Activated CD8-positive, alpha-beta memory T cell treated with anti-CD3 and anti-CD28 coated beads, Interleukin-2, amount 50 U/mL, for 4 hours (primary cell): ENCODE results near the gene GATA6.
"Not testable (repeated sequence)": the region's sequence is repeated elsewhere in the genome, so short reads cannot be mapped to it uniquely, and the experiment has no call there.

ENCODE experiments used
- DNase-seq: peaks from one replicate; pipeline ENCODE4 v3.0.0-alpha.2; 2020

GATA6 gene

GRCh38 chr18:22211657-22212056, 42.3 kb downstream of the GATA6 start:
- no peak for DNase-seq

DNA sequence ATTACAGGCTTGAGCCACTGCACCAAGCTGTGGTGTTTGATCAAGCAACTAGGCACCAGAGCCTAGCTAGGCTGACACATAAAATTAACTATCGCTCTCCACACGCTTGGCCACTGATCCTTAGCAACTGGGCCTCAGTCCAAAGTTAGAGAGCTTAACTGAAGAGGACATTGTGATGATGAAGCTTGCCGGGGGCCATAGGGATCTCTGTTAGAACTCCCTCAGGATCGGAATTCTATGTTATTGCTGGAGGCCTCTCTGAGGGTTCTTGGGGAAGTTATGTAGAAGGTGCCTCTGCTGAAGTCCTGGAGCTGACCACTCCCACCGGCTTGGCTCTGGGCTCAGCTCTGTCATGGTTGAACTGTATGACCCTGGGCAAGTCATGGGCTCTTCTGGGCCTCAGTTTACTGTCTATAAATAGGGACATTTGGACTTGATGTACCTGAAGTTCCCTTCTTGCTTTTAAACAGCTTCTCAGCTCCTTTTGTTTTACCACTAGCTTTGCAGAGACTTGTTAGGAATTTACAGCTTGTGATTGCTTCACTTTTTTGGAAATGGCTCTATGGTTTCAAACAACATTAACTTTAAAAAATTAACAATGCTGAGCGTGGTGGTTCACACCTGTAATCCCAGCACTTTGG, 44.1 kb downstream of the GATA6 start:
- no peak for DNase-seq

- no peak for DNase-seq
These were observed 45.5 kb downstream of the GATA6 start for GRCh38 chr18:22214731-22215528.

DNA sequence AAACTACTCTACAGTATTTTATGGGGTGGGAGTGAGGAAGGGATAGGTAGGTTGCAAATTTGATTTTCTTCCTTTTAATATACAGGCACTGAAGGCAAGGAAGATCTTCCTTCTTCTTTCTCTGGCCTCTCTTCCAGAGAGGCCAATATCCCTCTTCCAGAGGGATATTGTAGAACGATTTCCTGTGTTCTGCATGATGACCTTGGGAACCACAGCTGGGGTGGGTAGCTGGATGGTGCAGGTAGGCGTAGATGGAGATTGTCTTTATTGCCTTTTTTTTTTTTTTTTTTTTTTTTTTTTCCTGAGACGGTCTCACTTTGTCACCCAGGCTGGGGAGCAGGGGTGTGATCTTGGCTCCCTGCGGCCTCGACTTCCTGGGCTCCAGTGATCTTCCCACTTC, 49.4 kb downstream of the GATA6 start:
- DNase-seq, result no peak

DNA sequence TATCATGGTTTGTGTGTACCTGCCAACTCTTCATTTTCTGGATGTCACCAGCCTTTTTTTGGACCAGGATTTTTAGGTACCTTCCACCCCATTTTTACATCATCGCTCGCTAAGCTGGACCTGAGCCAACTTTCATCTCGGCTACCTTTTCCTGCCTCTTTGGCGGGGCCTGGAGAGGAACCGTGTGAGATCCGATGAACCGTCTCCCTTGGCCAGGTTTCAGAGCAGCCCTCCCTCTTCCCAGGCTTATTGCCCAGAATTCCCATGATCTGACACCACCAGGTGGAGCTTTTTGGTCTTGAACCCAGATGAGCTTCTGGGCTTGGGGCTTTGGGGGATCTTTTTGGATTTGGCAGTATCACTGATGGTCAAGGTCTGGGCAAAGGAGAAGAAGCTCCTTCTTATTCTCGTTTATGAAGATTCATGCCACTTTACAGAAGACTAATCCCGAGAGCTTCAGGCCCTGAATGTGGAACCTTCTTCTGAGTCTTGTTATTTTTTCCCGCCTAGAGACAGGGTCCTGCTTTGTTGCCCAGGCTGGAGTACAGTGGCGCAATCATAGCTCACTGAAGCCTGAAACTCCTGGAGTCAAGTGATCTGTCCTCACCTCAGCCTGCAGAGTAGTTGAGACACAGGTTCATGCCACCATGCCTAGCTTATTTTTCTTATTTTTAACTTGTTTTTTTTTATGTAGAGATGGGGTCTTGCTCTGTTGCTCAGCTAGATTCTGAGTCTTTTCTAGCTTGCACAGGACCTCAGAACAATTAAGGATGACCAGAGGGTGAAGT, 50.4 kb downstream of the GATA6 start:
- no peak for DNase-seq

GRCh38 chr18:22220585-22220984, 51.2 kb downstream of the GATA6 start:
- not testable (repeated sequence) for DNase-seq

DNA sequence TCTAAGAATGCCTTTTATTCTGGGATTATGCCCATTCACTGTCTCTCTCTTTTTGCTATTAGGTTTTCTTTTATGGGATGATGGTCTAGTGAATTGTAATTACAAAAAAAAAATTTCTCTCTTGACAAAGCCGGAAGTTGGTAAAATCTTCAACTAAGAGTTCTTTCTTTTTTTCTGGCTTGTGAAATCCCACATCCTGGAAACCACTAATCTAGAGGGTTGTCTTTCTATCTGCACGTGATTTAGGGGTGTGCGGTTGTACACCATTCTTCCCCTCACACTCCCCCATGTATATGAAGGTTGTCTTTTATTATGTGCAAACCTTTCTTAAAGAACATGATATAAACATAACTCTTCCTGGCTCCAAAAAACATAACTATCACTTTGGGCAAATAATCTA, 52.0 kb downstream of the GATA6 start:
- no peak for DNase-seq

DNA sequence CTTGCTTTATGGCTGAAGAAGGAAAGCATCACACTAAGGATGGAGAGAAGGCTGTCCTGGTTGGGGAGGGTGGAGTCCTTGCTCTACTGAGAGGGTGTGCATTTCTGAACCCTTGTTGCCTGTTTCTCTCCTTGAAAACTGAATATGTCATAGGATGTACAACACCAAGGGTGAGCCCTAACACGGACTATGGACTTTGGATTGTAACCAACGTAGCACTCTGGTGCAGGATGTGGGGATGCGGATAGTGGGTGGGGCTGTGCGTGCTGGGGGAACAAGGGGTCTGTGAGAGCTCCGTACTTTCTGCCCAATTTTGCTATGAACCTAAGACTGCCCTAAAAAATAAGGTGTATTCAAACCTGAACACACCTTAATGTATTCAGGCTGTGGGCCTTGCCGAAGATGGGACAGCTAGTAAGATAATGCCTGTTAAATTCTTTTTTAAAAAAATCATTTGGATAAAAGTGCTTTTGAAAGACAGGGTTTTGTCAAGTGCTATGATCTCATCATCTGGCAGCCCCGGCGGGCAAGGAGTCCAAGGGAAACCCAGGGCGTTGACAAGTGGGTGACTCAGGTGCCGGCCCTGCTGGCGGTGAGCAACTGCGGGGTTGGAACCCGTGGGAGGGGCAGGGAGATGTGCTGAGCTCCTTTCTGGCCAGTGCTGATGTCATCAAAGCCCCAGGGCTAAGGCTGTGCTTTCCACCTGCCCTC, 54.0 kb downstream of the GATA6 start:
- DNase-seq, result peak; percentile 24

GRCh38 chr18:22223965-22224322, 54.6 kb downstream of the GATA6 start:
- no peak for DNase-seq

DNA sequence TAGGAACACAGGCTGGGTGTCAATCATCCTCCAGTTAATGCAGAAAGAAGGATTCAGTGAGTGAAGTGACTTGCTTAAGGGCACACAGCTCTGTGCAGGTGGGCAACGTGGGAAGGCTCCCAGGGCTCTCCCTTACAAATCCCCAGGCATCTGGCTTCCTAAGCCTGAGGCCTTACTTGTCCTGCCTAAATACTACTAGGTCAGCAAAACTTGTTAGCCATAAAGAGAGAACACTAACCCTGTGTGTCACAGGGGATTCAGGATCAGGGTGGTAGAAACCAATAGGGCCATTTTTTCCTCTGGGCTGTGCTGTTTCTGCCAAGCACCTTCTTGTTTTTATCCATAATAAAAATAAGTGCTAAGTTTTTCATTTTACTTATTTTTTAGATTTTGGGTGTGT, 55.0 kb downstream of the GATA6 start:
- DNase-seq, result no peak

DNA sequence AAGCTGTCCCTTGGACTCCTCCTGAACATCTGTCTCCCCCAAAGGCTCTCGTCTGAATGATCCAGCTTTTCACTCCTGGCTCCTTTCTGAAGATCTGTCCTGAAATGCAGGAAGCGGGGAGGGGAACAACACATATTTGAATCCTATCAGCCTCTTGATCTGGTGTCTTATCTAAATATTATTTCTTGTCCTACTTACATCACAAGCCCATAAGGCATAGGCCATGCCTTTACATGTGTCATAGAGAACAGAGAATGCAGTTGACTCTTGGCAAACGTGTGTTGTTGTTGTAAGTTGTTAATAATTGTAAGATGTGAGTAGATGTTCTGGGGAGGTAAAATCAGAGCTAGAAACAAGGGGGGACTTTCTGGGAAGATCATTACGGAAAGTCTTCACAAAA, 57.4 kb downstream of the GATA6 start:
- no peak for DNase-seq

- DNase-seq, result no peak
These were observed 59.6 kb downstream of the GATA6 start for GRCh38 chr18:22228976-22229375.

GRCh38 chr18:22229456-22230124, 60.2 kb downstream of the GATA6 start:
- DNase-seq, result no peak

DNA sequence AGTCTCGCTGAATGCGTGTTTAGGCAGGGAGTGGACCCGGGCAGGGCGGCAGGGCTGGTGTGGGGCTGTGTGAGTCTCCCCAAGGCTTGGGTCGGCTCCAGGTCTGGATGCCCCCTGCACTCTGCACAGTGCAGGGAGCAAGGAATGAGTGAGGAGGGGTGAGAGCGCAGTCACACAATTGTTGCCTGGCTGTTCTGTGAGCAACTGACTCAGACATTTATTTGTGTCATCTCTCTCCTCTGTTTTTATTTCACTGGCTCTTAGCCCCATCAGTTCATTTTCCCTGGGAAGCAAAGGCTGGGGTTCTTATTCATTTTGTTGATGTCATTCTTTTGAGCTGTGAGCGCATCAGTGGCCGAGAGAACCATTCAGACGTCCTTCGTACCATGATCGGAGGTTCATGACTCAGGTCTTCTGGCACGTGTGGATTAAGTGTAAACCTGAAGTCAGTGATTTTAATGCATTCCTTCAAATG, 61.1 kb downstream of the GATA6 start:
- no peak for DNase-seq

DNA sequence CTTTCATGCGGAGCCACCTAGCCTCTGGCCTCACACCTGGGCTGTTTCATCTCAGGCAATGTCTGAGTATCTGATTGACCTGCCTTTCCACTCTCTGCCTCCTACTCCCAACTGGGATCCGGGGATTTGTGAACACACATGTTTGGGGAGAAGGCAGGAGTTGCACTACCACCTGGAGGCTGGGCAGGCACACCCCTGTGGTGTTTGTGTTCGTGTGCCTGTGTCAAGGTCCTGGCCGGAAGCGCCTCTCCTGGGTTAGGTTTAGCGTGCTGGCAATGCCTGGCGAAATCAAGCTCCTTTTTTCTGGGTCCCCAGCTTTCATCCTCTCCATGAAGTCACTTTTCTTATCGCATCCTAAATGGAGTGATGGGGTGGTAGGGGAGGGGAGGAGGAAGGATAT, 63.9 kb downstream of the GATA6 start:
- no peak for DNase-seq

GRCh38 chr18:22238036-22238435, 68.6 kb downstream of the GATA6 start:
- DNase-seq, result peak; percentile 20

GRCh38 chr18:22238681-22239080, 69.3 kb downstream of the GATA6 start:
- no peak for DNase-seq

DNA sequence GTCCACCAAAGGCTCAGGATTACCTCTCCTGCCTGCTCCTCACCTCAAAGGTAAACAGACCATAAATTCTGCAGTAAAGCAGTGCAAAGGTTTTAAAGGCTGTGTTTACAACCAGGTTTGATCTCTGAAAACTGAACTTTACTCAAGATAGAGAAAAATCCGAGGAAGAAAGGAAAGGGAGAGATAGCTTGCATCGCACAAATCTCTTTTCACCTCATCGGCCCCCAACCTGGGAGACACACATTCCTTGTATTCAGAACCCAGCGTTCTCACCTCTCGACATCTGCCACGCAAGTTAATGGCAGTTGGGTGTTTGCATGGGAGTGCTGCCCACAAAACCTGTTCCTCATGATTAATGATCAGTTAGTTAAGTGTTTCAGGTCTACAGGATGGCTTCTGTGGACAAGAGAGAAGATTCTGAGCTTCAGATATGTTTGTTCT, 72.6 kb downstream of the GATA6 start:
- no peak for DNase-seq

DNA sequence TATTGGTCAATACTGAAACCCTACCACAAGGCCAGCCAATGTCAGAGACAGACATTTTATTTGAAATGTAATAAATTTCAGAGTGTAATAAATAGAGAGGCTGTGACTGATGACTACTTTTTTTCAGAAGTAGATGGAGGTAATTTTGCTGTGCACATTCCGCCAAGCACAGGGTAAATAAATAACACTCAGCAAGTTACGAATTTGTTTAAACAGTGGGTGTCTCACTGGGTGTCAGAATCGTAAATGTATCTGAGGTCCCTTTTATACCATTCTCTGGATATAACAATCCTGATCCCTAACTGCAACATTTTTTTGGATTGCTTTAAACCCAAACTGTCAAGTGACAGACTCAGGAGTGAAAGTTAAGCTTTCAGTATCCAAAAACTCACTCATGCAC, 74.1 kb downstream of the GATA6 start:
- no peak for DNase-seq

DNA sequence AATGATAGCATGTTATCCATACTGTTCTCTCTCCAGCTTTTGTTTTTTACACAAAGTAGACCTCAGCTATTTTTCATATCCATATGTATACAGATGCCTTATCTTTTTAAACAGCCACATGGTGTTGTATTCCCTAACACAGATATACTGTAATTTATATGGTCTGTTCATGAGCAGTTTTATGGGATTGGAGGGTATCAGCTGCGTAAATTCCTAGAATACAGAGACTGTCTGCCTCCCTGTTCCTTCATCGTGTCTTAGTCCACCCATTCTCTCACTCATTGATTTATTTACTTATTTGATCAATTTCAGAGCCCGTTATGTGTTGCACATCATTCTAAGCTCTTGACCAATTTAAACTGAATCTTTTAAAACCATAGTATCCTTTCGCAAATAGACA, 80.6 kb downstream of the GATA6 start:
- DNase-seq, result no peak

DNA sequence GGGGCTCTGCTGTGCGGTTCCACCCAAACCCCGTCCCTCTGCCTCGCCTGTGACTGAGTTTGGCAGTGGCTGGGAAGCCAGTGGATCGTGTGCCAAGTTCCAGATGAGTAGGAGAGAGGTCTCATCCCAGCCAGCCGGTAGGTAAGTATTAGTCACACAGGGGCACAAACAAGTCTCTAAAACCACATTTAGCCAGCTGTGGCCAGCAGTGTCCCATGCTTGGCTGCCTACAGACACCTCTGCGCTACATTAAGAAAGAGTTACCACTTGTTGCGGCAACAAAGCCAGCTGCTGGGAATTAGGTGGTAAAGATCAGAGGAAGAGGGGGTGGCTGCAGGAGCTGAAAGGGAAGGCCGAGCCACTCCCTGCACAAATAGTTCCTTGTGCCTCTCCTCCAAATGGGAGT, 81.2 kb downstream of the GATA6 start:
- no peak for DNase-seq
